GM18907 (cell line): ENCODE measurements around the gene ERVH48-1.
"Not testable (repeated sequence)": the region's sequence is repeated elsewhere in the genome, so short reads cannot be mapped to it uniquely, and the experiment has no call there.

Source experiments
- ATAC-seq: cut with Tn5 transposase; IDR thresholded peaks from one replicate; pipeline ENCODE4 v1.9.1; 2021; ENCODE audit warnings: mild to moderate bottlenecking, moderate library complexity; ENCODE audit not compliant: unreplicated experiment

ERVH48-1 gene

DNA sequence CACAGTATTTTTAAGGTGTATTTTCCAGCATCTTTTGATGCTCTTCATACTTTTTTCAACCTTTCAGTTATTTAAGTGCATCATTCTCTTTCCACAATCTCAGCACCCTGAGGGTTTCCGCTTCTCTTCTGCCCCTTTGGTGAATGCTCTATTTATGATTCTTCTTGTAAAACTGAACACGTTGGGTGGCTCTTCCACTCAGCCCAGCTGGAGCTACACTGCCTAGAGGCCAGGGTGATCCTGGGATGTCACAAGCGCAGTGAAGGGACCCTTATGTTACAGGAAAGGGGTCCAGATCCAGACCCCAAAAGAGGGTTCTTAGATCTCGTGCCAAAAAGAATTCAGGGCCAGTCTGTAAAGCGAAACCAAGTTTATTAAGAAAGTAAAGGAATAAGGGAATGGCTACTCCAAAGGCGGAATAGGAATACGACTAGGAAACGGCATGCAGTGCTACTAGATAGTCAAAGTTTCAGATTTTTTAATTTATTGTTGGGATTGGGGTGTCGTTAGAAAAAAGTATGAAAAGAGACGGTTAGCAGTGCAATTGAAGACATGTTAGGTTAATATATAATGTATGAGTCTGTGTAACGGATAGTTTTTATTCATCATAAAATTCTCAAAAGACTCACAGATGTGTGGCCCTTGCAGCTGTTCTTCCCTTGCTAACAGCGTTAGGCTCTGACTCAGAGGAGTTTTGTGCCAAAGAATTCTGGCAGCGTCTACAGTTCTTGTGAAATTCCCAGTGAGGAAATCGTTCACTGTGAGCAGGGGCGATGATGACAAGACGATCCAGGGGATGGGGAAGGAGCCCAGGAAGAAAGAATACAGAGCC, 14.4 kb upstream of the ERVH48-1 start:
- ATAC-seq, result no peak

- ATAC-seq, result not testable (repeated sequence)
Measured at GRCh38 chr21:42938606-42938995, 13.2 kb upstream of the ERVH48-1 start.

DNA sequence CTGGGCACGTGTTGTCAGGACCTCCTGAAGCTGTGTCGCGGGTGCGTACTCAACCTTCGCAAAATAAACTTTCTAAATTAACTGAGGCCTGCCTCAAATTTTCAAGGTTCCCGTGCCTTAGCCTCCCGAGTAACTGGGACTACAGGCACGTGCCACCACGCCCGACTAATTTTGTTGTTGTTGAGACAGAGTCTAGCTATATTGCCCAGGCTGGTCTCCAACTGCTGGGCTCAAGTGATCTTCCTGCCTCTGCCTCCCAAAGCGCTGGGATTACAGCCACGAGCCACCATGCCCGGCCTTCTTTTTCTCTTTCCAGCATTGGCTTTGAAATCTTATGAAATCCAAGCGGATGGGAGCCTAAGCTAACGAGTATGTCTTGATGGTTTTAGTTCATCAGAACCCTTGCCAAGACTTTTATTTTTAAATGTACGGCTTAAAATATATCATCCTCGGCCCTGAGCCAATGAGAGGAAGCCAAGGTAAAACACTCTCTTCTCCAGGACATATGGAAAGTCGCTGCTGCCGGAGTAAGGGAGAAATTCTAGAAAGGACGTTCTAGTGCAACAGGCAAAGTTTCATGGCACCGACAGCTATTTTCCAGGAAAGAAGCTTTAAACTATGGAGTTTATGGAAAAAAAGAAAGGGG, 12.7 kb upstream of the ERVH48-1 start:
- ATAC-seq, result no peak

DNA sequence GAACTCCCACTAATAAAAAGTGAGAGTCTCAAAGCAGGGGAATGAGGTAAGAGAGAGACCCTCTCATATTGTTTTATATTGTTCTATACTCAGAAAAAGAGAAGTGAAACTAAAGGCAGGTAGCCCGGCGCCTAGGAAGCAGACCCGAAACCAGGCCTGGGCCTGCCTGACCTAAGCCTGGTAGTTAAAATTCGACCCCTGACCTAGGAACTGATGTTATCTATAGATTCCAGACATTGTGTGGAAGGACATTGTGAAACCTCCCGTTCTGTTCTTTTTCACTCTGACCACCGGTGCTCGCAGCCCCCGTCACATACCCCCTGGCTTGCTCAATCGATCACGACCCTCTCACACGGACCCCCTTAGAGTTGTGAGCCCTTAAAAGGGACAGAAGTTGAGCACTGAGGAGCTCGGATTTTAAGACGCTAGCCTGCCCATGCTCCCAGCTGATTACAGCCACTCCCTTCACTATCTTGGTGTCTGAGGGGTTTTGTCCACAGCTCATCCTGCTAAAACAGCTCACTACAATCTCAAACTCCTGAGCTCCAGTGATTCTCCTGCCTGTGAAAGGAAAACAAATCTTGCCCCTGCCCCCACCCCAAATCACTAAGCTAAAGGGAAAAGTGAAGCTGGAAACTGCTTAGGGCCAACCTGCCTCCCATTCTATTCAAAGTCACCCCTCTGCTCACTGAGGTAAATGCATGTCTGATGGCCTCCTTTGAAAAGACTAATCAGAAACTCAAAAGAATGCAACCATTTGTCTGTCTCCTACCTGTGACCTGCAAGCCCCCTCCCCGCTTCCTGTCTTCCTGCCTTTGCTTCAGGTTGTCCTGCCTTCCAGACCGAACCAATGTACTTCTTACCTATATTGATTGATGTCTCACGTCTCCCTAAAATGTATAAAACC, 11.9 kb upstream of the ERVH48-1 start:
- not testable (repeated sequence) for ATAC-seq

DNA sequence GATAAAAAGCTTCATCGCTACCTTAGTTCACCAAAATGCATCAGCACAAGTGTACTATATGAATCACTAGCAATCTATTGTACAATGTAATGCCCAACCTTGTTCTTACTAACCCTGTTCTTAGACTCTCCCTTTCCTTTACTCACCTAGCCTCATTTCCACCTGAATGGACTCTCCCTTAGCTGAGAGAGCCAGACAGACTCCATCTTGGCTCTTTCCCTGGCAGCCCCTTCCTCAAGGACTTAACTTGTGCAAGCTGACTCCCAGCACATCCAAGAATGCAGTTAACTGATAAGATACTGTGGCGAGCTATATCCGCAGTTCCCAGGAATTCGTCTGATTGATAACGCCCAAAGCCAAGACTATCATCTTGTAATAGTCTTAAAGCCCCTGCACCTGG, 10.9 kb upstream of the ERVH48-1 start:
- not testable (repeated sequence) for ATAC-seq

DNA sequence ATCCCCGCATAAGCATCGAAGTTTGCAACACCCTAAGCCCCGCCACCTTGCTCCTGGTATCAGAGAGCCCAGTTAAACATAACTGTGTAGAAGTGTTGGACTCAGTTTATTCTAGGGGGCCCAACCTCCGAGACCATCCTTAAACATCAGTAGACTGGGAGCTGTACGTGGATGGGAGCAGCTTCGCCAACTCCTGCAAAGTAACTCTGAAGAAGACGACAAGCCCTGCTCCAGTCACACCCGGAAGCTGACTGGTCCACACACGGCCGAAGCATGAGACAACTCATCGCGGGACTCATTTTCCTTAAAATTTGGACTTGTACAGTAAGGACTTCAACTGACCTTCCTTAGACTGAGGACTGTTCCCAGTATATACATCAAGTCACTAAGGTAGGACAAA, 8.5 kb upstream of the ERVH48-1 start:
- ATAC-seq, result not testable (repeated sequence)

DNA sequence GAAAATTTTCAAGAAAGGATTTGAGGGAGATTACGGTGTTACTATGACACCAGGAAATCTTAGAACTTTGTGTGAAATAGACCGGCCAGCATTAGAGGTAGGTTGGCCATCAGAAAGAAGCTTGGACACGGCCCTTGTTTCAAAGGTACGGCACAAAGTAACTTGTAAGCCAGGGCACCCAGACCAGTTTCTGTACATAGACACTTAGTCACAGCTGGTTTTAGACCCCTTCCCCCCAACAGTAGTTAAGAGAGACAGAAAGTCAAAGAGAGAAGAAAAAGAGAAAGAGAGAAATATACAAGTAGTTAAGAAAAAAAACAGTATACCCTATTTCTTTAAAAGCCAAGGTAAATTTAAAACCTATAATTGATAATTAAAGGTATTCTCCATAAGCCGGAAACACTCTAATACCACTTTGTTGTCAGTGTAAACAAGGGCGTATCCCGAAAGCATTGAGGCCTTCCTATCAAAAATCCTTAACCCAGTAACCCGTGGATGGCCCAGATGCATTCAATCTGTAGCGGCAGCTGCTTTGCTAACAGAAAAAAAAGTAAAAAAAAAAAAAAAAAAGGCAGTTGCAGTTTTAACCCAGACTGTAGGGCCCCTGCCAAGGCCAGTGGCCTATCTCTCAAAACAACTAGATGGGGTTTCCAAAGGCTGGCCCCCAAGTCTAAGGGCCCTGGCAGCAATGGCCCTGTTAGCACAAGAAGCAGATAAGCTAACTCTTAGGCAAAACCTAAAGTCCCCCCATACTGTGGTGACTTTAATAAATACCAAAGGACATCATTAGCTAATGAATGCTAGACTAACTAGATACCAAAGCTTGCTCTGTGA, 7.9 kb upstream of the ERVH48-1 start:
- ATAC-seq, result not testable (repeated sequence)

DNA sequence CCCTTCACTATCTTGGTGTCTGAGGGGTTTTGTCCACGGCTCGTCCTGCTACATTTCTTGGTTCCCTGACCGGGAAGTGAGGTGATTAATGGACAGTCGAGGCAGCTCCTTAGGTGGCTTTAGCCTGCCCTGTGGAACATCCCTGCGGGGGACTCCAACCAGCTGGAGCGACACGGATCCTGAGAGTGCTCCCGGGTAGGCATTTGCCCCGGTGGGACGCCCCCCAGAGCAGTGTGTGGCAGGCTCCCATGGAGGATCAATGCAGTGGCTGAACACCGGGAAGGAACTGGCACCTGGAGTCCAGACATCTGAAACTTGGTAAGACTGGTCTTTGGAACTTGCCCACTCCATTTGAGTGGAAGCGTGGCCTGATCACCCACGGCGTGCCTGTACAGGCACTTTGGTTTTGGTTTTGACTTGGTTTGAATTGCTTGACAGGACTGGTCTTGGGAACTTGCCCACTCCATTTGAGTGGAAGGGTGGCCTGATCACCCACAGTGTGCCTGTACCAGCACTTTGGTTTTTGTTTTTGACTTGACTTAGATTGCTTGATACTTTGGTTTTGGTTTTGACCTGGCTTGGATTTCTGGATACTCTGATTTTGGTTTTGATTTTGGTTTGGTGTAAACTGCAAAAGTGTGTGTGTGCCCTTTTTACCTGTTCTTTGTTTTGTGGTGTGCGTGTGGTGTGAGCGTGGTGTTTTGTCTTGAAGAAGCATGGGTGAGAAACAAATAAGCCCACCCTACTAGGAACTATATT, 7.1 kb upstream of the ERVH48-1 start:
- not testable (repeated sequence) for ATAC-seq

DNA sequence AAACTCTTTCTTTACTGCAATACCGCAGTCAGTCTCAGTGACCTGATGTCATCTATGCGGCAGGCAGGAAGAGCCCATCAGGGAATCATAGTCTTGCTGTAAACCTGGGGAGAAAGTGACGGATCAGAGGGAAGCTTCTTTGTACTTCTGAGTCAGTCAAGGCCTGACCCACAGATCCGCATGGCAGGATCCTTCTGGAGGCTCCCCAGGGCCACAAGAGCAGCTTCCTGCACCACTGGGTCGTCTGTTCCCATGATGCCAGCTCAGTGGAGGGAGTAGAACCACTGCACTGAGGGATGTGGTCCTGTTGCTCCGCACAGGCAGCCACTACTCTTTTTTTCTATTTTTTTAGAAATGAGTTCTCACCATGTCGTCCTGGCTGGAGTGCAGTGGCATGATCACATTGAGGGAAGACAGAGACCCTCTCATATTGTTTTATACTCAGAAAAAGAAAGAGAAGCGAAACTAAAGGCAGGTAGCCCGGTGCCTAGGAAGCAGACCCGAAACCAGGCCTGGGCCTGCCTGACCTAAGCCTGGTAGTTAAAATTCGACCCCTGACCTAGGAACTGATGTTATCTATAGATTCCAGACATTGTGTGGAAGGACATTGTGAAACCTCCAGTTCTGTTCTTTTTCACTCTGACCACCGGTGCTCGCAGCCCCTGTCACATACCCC, 6.3 kb upstream of the ERVH48-1 start:
- ATAC-seq, result no peak

- ATAC-seq, result no peak
Measured at GRCh38 chr21:42929969-42930368, 4.5 kb upstream of the ERVH48-1 start.

GRCh38 chr21:42927474-42928200, 2.2 kb upstream of the ERVH48-1 start:
- ATAC-seq, result not testable (repeated sequence)

DNA sequence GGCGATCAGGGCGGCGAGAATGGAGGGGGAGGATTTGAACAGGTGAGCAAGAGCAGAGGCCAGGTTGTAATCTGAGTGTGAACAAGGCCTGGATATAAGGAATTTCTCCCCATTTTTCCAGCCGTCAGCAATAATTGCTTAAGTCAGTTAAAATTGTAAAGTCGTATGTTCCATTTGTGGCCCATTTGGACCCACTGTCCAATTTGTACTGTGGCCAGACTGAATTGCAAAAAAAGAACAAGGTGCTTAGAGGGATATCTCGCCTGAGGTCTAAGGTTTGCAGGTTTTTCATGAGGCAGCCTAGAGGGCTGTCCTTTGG, 1.0 kb downstream of the ERVH48-1 start:
- ATAC-seq, result no peak

DNA sequence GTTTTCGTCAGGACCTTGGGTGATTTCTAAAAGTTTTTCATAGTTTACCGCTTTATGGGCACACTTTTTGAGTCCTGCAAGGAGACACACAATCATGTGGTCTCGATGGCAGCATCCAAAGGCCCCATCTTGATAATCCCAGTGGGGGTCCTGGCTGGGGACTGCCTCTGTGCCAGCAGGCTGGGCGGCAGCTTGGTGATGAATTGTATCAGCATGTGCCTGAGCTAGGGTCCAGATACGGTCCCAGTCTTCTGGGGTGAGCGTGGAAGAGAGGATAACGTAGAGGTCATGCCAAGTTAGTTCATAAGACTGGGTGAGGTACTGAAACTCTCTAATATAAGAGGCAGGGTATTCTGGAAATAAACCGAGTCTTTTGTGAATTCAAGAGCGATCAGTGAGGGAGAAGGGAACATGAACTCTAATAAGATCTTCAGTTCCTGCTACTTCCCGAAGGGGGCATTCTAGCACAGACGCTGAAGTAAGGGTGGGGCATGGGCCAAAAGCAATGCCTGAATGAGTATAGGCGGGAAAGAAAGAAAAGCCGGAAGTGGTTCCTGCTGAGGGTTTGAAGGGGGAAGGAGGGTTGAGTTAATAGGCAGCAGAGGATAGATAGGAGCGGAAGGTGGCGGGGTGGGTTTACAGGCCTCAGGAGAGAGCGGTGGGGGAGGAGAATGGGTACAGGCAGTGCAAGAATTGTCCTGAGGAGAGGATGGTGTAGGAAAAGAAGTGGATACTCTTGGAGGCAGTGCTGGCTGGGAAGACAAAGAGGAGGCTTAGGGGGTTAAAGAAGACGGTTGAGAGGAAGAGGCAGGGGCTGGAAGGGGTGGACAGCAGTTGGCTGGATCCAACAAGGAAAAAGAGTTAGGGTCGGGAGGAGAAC, 1.6 kb downstream of the ERVH48-1 start:
- peak; percentile 79 for ATAC-seq

DNA sequence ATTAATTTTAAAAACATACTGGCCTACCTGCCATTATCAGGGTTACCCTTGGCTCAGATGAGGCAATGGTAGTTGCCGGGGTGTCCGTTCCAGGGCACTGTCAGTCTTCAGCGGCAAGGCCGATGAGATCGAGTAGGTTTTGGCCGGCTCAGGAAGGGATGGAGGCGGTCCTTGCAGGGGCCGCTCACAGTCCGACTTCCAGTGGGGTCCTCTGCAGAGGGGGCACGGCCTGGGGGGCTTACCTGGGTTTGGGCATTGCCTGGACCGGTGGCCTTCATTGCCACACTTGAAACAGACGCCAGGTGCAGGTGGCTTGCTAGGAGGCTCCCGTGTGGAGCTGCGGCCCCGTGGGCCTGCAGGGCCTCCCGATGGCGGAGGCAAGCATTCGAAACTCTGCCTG, 2.5 kb downstream of the ERVH48-1 start:
- ATAC-seq, result no peak

DNA sequence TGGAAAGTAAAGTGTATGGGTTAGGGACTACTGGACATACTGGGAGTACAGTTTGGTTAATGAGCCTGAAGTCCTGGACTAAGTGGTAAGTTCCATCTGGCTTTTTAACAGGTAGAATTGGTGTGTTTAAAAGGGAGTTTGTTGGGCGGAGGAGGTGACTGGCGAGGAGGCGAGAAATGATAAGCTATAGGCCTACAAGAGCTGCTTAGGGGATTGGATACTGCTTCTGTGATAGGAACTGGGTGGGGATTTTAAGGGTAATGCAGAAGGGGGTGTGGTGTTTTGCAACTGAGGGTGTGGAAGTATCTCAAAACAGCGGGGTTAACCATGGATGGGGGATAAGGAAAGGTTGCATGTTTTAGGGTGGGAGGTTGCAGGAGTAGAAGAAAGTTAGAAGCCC, 3.5 kb downstream of the ERVH48-1 start:
- ATAC-seq, result no peak

- no peak for ATAC-seq
Measured at GRCh38 chr21:42918291-42918690, 7.1 kb downstream of the ERVH48-1 start.

- ATAC-seq, result no peak
Measured at GRCh38 chr21:42913476-42913875, 12.0 kb downstream of the ERVH48-1 start.

DNA sequence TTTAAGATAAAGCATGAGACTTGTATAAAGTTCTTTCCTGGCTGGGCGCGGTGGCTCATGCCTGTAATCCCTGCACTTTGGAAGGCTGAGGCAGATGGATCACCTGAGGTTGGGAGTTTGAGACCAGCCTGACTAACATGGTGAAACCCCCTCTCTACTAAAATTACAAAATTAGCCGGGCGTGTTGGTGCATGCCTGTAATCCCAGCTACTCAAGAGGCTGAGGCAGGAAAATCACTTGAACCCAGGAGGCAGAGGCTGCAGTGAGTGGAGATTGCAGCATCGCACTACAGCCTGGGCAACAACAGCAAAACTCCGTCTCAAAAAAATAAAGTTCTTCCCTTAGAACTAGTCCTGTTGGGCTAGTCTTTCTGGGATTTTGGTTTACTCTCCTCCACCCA, 13.5 kb downstream of the ERVH48-1 start:
- ATAC-seq, result not testable (repeated sequence)
